GM12891 (cell line): Measurements from ENCODE around the gene PSMA3.

Experiments used
- SPI1 ChIP-seq: IDR thresholded peaks from 2 replicates; pipeline ENCODE4 v1.6.1; 2011; ENCODE audit warnings: low read depth, low read length, control low read depth
- TAF1 ChIP-seq: IDR thresholded peaks from 2 replicates; pipeline ENCODE4 v1.6.1; 2011; ENCODE audit warnings: low read depth, low read length, control low read depth

DNA sequence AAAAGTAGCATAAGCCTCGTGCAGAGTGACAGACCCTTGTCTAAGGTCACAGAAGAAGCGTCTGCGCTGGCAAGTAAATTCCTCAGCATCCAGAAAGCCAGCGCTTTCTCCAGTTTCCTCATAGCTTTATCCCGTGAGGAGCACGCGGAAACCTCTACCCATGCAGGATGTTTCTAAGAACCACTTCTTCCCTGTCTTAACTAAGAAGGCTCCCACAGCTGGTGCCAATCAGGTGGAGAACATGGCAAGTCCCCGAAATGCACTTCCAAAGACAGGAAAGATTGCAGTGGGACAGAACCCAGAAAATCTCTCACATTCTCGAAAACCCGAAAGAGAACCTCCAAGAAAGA is 52.7 kb downstream of the PSMA3 start:
- TF ChIP-seq TAF1 = no peak
- no peak for TF ChIP-seq SPI1
